SKM-1 (cell line): ENCODE data around the gene PES1.
"Not testable (repeated sequence)": the region's sequence is repeated elsewhere in the genome, so short reads cannot be mapped to it uniquely, and the experiment has no call there.

Experiments
- DNase-seq: peaks from one replicate; lab custom pipeline; 2025; ENCODE audit not compliant: unreplicated experiment; lab: John Stamatoyannopoulos, UW

PES1 gene

DNA sequence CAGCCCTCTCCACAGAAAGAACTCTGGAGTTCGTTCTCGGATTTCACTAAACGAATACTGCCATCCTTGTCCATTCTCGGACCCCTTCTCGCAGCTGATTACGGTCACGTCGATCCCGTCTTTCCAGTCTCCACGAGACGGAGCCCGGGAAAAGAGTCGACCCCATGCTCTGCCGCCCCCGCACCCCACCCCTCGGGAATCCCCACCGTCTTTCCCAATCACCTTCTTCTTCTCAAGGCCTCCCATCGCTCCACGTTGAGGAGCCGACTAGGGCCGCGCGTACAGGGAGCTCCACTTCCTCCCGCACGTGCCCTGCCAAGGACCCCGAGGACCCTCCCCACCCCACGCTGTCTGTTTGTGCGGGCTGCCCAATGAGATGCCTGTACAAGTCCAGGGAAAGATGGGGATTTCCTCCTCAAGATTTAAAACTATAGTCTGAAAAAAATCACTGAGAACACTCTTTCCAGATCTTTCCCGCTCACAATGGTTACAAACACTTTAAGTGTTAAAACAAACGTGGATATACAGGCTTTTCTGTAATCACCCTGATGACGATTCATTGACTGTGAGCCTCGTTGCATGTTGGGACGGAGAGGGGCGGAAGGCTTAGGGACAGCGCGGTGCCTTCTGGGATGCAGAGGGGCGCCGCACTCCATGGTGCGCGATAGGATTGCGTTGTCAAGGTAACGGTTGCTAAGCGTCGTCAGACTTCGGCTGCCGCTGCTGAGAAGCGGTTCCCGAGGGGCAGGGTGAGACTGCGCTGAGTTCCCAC is at the start of gene PES1:
Gene PES1, minus strand, starts transcription at position 323 of the 772 bp plus-strand sequence. Its CDS starts 77 bp downstream, at position 246.
- peak; percentile 97 for DNase-seq

DNA sequence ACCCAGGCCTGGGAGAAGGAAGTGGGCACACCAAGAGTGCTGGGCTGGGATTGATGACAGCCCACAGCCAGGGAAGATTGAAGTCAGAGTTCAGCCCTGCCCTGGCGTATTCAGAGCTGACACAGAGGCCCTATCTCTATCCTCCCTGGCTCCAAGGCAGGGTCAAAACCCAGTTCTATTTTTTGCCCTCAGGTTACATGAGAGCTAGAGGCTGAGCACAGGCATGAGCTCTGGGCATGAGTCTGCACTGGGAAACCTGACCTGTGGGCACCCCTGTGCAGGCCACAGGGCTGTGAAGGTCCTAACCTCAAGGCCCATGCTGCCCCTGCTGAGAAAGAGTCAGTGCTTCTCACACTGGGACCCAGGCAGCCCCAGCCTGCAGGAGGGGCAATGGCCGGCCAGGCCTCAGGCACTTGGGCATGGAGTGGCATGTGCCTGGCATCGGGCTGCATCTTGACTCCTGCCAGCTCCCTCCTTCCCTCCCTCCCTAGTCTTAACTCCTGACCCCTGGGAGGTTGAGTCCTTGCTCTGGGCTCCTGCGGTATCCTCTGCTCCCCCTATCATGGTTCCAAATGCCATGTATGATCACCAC is 49.2 kb upstream of the PES1 start:
- no peak for DNase-seq

DNA sequence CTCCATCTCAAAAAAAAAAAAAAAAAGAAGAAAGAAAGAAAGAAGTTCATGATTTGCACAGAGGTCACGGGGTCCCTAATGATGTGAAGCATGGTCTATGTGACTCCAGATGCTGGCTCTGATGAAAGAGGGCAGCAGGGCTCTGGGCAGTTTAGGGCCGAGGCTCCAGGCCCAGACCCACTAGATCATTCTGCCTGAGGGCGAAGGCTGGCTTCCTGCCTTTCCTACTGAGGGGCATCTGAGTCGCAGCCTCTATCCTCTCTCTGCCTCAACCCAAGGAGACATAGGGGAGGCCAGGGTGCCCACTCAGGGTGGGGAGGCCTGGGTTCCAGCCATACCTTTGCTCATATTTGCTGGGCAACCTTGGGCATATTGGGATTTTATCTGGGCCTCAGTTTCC is 48.7 kb upstream of the PES1 start:
- no peak for DNase-seq

DNA sequence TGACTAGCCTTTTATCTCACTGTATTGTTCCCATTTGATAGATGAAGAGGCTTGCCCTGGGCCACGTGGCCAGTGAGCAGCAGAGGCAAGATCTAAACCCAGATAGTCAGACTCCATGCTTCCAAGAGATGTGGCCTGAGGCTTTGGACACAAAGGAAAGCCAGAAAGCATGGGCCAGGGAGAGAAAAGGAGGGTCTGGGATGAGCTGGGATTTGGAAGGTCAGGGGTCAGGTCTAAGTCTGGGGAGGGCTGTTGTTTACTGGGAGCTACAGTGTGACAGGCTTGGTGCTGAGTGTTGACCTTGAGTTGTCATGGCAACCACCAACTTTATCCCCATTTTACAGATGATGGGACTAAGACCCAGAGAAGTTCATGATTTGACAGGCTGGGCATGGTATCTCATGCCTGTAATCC is 46.0 kb upstream of the PES1 start:
- DNase-seq, result no peak

DNA sequence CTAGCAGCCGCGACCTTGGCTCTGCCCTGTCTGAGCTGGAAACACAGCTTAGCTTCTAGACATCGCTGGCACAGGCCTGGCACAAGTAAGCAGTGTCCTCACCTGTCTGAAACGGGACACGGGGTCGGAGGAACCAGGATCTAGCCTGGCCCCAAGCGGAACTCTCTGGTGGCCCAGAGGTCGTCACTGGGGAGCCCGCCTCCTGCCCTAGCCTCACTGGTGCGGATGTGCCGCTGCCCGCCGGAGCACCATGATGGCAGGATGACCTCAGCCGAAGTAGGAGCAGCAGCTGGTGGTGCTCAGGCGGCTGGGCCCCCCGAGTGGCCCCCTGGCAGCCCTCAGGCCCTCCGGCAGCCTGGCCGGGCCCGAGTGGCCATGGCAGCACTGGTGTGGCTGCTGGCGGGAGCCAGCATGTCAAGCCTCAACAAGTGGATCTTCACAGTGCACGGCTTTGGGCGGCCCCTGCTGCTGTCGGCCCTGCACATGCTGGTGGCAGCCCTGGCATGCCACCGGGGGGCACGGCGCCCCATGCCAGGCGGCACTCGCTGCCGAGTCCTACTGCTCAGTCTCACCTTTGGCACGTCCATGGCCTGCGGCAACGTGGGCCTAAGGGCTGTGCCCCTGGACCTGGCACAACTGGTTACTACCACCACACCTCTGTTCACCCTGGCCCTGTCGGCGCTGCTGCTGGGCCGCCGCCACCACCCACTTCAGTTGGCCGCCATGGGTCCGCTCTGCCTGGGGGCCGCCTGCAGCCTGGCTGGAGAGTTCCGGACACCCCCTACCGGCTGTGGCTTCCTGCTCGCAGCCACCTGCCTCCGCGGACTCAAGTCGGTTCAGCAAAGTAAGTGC is 44.7 kb upstream of the PES1 start:
- DNase-seq, result no peak

DNA sequence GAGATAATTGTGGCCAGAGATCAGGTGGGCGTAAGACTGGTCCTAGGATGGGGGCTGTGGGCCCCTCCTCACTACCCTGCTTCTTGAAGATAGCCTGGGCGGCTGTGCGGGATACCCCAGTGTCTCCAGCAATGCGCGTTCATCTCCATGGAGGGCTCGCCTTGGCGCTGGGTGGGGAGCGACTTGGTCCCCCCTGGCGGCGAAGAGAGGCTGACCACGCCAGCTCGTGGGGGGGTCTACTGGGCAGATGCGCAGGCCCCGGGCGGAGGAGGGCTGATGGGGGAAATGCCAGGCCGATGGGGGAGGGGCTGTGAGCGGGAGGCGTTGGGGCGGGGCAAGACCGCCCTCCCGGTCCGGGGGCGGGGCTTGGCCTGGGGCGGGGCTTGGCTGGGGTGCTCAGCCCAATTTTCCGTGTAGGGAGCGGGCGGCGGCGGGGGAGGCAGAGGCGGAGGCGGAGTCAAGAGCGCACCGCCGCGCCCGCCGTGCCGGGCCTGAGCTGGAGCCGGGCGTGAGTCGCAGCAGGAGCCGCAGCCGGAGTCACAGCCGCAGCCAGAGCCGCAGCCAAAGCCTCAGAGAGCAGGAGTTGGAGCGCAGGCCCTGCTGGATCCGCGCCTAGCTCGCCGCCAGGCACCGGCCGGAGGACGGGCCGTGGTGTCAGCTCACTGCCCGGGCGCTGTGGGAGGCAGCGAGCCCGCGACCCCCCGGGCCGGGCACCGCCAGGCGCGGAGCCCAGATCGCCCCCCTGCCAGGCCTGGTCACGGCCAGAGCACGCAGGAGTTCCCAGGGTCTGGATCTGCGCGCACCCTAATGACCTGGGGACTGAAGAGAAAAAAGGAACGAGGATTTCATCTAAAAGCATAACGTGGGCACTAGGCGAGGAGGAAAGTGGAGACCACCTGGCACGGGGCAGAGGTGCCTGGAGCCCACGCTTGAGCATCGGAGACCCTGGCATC is 43.8 kb upstream of the PES1 start, which contains the start of gene SLC35E4:
Gene SLC35E4, plus strand, starts transcription at position 509 of the 953 bp plus-strand sequence. CDS start 670 bp downstream, outside the sequence.
- peak; percentile 78 for DNase-seq

DNA sequence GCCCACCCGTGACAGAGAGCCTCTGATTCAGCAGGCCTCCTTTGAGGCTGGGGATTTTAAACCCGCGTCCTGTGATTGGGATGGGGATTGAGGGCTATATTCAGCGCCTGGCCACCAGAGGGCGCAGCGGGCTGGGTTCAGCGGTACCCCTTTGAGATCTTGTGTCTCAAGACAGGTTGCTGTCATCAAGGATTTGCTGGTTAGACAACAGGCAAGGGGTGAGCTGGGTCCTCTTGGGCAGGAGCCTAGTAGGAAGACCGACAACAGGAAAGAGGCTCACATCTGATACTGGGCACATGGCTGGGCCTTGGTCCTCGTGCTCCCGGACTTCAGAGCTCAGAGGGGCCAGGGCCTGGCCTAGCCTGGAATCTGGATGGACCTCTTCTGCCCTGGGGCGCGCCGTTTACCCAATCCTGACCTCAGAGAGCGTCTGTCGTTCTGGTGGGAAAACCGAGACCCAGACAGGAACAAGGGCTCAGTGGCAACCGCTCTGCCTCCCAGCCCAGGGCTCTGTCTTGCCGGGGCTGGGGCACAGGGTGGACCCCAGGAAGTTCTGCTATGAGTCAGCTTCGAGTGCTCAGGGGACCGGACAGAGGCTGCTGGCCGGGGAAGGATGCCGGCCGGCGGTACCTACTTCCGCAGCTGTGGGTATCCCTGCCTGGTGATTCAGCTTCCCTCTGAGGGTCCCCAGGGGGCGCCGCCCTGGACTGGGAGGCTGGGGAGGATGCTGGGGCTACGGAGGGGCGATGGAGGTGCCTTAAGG is 42.9 kb upstream of the PES1 start:
- DNase-seq, result peak; percentile 83

DNA sequence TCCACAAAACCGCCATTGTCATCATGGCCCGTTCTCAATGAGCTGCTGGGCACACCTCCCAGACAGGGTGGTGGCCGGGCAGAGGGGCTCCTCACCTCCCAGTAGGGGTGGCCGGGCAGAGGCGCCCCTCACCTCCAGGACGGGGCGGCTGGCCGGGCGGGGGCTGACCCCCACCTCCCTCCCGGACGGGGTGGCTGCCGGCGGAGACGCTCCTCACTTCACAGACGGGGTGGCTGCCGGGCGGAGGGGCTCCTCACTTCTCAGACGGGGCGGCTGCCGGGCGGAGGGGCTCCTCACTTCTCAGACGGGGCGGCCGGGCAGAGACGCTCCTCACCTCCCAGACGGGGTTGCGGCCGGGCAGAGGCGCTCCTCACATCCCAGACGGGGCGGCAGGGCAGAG is 39.8 kb upstream of the PES1 start:
- DNase-seq, result not testable (repeated sequence)

DNA sequence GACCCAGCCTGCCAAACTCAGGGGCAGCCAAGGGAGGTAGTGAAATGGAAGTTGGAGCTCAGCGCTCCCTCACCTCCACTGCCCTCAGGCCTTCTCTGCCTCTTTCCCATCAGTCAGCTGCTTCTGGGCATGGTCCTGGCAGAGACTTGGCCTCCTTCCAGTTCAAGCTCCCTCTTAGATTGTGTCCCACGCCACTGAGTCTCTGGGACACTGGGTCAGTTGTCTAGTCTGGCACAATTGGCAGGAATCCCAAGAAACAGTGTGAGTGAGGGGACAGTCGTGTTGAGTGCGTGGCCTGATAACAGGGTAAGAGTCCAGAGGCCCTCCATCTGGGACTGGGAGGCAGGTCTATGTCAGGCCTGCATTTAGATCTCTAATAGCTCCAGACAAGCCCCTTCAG is 36.8 kb upstream of the PES1 start:
- DNase-seq, result no peak

DNA sequence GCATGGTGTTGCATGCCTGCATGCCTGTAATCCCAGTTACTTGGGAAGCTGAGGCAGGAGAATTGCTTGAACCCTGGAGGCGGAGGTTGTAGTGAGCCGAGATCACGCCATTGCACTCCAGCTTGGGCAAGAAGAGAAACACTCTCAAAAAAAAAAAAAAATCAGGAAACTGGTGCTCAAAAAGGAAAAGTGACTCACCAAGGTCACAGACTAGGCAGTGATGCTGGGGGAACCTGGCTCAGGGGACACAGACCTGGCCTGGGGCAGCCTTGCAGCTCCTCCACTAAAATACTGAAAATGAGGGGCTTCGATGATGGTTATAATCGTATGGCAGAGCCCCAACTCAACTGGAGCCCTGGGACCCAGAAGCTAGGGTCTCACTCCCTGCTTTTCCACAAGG is 35.8 kb upstream of the PES1 start:
- no peak for DNase-seq

DNA sequence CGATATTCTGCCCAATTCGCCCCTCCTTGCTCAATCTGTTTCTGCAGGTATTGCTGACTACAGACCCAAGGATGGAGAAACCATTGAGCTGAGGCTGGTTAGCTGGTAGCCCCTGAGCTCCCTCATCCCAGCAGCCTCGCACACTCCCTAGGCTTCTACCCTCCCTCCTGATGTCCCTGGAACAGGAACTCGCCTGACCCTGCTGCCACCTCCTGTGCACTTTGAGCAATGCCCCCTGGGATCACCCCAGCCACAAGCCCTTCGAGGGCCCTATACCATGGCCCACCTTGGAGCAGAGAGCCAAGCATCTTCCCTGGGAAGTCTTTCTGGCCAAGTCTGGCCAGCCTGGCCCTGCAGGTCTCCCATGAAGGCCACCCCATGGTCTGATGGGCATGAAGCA is 34.7 kb upstream of the PES1 start:
- no peak for DNase-seq

DNA sequence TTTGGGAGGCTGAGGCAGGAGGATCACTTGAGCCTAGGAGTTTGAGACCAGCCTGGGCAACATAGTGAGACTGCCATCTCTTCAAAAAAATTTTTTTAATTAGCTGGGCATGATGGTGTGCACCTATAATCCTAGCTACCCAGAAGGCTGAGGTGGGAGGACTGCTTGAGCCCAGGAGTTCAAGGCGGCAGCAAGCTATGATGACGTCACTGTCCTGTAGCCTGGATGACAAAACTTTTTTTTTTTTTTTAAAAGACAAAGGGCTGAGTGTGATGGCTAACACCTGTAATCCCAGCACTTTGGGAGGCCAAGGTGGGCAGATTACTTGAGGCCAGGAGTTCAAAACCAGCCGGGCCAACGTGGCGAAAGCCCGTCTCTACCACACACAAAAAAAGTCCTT is 28.2 kb upstream of the PES1 start:
- not testable (repeated sequence) for DNase-seq

DNA sequence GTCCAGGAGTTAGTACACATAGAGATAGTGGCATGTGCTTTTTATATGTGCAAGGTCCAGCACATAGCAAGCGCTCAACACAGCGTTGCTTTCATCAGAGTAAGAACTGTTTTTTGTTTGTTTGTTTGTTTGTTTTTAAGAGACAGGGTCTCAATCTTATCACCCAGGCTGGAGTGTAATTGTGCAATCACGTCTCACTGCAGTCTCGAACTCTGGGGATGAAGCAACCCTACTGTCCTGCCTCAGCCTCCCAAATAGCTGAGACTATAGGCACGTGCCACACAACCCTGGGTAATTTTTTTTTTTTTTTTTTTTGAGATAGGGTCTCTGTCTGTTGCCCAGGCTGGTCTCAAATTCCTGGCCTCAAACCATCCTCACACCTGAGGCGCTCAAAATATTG is 26.1 kb upstream of the PES1 start:
- DNase-seq, result no peak

DNA sequence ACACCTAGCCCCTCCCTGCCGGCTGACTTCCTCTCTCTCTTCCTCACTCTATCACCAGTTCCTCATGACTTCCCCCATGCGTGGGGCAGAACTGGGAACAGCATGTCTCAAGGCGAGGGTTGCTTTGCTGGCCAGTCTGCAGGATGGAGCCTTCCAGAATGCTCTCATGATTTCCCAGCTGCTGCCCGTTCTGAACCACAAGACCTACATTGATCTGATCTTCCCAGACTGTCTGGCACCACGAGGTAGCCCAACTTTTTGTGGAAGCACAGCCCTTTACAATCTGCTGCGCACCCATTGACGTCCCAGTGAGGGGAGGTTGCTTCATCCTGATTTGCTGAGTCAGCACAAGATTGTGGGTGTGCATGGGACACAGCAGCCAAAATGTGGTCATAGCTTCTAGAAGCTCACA is 23.8 kb upstream of the PES1 start:
- DNase-seq, result no peak

DNA sequence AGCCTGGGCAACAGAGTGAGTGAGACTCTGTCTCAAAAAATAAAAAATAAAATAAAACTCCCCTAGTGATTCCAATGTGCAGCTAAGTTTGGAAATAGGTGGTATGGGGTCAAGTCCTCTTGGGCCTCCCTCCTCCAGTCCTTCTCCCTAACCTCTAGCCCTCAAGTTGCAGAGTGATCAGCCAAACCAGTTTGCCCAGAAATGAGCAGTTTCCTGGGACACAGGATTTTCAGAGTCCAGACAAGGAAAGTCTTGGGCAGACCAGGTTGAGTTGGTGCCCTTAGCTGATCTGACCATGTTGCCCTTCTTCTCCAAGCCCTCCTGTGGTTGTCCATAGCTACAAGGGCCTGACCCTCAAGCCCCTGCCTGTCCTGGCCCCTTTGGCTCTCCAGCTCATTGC is 23.2 kb upstream of the PES1 start:
- no peak for DNase-seq

DNA sequence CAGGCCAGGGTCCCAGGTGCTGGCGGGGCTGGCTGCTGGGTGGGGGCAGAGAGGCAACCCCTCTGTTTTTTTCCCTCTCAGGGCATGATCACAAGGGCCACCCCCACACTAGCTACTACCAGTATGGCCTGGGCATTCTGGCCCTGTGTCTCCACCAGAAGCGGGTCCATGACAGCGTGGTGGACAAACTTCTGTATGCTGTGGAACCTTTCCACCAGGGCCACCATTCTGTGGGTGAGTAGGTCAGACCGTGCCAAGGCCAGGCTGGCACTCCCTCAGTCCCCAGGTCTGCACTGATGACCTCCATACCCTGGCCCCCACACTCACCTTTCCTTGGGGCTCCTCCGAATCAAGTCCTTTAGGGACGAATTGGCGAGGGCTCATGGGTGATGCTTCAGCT is 22.6 kb upstream of the PES1 start:
- no peak for DNase-seq

DNA sequence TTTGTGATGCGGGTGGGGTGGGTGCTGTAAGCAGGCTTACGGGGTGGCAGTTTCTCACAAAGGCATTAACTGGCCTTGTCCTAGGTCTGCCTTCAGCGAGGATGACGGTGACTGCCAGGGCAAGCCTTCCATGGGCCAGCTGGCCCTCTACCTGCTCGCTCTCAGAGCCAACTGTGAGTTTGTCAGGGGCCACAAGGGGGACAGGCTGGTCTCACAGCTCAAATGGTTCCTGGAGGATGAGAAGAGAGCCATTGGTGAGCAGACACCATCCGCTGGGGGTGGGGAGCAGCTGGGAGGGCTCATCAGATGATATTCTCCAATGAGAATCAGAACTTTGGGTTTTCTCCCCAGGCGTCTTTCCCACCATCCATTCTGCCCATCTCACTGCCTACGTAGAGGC is 21.1 kb upstream of the PES1 start:
- DNase-seq, result no peak

DNA sequence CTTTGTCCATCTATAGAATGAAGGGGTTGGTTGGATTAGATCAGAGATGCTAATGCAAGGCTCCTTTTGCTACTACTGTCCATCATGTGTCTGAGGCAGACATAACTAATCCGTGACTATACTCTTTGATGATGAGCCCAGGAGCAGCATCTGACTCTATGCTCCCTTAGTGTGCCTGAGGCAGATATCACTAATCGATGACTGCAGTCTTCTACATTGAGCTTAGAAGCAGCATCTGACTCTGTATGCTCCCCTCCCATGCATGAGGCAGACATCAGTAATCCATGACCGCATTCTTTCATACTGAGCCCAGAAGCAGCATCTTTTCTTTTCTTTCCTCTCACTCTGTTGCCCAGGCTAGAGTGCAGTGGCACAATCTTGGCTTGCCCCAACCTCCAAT is 19.5 kb upstream of the PES1 start:
- no peak for DNase-seq

DNA sequence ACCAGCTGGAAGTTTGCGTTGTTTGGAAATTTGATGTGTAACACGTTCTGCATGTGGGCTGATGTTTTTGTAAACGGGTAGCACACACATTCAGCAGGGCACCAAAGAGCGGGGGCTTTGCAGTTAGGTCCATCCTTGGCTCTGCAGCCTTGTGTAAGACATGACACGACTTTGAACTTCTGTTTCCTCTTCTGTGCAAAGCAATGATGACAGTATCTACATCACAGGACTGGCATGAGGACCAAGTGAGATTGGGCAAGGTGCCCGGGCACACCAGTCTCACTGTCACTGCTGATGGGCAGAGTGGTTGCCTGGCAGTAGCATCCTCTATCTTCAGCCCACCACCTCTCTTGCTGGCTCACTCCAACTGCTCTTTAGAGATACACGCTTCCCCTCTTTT is 18.6 kb upstream of the PES1 start:
- DNase-seq, result no peak
